Spleen (tissue), 7 donors: ENCODE results near the gene ATP9A.

ENCODE experiments used
- CTCF ChIP-seq, 11 experiments: fragments of 200-600 bp in 7 of 11; fragments of 450-650 bp in 4 of 11; sonication (generic) in 4 of 11; IDR thresholded peaks in 8 of 11; conservative IDR thresholded peaks in 3 of 11; 1 replicate in 7 of 11; 2 replicates in 4 of 11; pipeline versions ENCODE4 v1.4.0 to v1.8.0; 2016 to 2021; ENCODE audit warnings: antibody characterized with exemption in 11 of 11, inconsistent platforms in 4 of 11, mild to moderate bottlenecking in 1 of 11
- POLR2A ChIP-seq, 3 donors: fragments of 450-650 bp; IDR thresholded peaks; one replicate each; pipeline ENCODE4 v1.5.1; 2017; ENCODE audit warnings: antibody characterized with exemption in 3 of 3, mild to moderate bottlenecking in 1 of 3
- POLR2AphosphoS5 ChIP-seq, 3 donors: sonication (generic); formaldehyde crosslinking; IDR thresholded peaks; one replicate each; pipeline ENCODE4 v1.5.1; 2017; ENCODE audit warnings: antibody characterized with exemption in 3 of 3
- donor health status: DM: no; HTN: no; CAD: no; lungs with moderate emphysema.
- donor health status: DM: no; HTN: no; CAD: no.
- donor health status: DM: no; HTN: no; CAD: no.

GRCh38 chr20:51581571-51581970, 186.6 kb downstream of the ATP9A start:
- TF ChIP-seq CTCF (IDR thresholded peaks at IDR 0.05 in 8 of 11, conservative IDR thresholded peaks at IDR 0.05 in 3 of 11) = no peak
- TF ChIP-seq POLR2A (IDR thresholded peaks at IDR 0.05) = no peak
- no peak for TF ChIP-seq POLR2AphosphoS5 (IDR thresholded peaks at IDR 0.05)
